GM12878 (cell line): Measurements from ENCODE around the gene AQP2. TPM values are rescaled to one million over a fixed set of nuclear protein-coding genes. Genes with fewer than 3 reads are reported as not detected.

Experiments used
- ATAC-seq: fragments of 200-7000 bp; cut with Tn5 transposase; 3 replicates; pipeline ENCODE4 v1.9.1; 2020; ENCODE audit warnings: mild to moderate bottlenecking, moderate library complexity
- BruUV-seq: library from RNA; stranded (reverse); fragments of 400-500 nt; replicated peaks from 2 replicates; lab custom pipeline; 2021; lab: Mats Ljungman, UMichigan
- CTCF ChIA-PET: fragments of 300-600 bp; sonication (Branson Sonifier 250); formaldehyde crosslinking; extraction: SDS; loops from one replicate; lab custom pipeline; 2021; ENCODE audit warnings: inconsistent platforms; lab: Yijun Ruan, JAX
- POLR2A ChIA-PET: fragments of 350-600 bp; formaldehyde crosslinking; extraction: SDS; loops from one replicate; lab custom pipeline; 2021; ENCODE audit warnings: inconsistent platforms; lab: Charles Lee
- RAD21 ChIA-PET: fragments of 300-600 bp; sonication (Branson Sonifier 250); formaldehyde crosslinking; loops from one replicate; lab custom pipeline; 2023; ENCODE audit warnings: antibody characterized with exemption; ENCODE audit not compliant: unreplicated experiment; lab: Charles Lee
- SMC1A ChIA-PET: fragments of 300-600 bp; sonication (Branson Sonifier 250); formaldehyde crosslinking; loops from one replicate; lab custom pipeline; 2023; ENCODE audit not compliant: unreplicated experiment, uncharacterized antibody; lab: Charles Lee
- DNase-seq: peaks from one replicate; pipeline ENCODE4 v3.0.0-alpha.2; 2011; ENCODE audit warnings: low read depth, low spot score
- FAIRE-seq: peaks from 3 replicates; lab custom pipeline; 2011; peaks lifted over from hg19 to GRCh38; lab: Jason Lieb, UNC
- H2AFZ ChIP-seq: 2 replicates; pipeline ENCODE4 v1.6.0; 2011; ENCODE audit warnings: low read depth, low read length, control low read depth; ENCODE audit not compliant: control insufficient read depth
- H3K27ac ChIP-seq: 2 replicates; pipeline ENCODE4 v1.5.1; 2011; ENCODE audit warnings: control low read depth; ENCODE audit not compliant: control insufficient read depth, insufficient read depth
- H3K27me3 ChIP-seq, 2 experiments: replicated peaks in 1 of 2; 2 replicates each; pipeline versions ENCODE4 v1.6.0 to v1.6.1; 2011; ENCODE audit warnings: low read length in 1 of 2; ENCODE audit not compliant: control insufficient read depth in 2 of 2, insufficient read depth in 2 of 2
- H3K36me3 ChIP-seq, 2 experiments: 2 replicates each; pipeline ENCODE4 v1.5.1; 2011; ENCODE audit warnings: low read length in 1 of 2; ENCODE audit not compliant: control insufficient read depth in 2 of 2, insufficient read depth in 2 of 2
- H3K4me1 ChIP-seq: 2 replicates; pipeline ENCODE4 v1.6.1; 2011; ENCODE audit warnings: mild to moderate bottlenecking, low read length, moderate library complexity, mixed read lengths; ENCODE audit not compliant: control insufficient read depth, insufficient read depth
- H3K4me2 ChIP-seq: 2 replicates; pipeline ENCODE4 v1.6.0; 2011; ENCODE audit warnings: control low read depth; ENCODE audit not compliant: control insufficient read depth, insufficient read depth
- H3K4me3 ChIP-seq: fragments of 200-600 bp; sonication (generic); 2 replicates; pipeline ENCODE4 v1.5.1; 2016
- H3K79me2 ChIP-seq: 2 replicates; pipeline ENCODE4 v1.6.0; 2011; ENCODE audit warnings: low read length; ENCODE audit not compliant: control insufficient read depth, insufficient read depth
- H3K9ac ChIP-seq: 2 replicates; pipeline ENCODE4 v1.8.0; 2011; ENCODE audit warnings: low read length, control low read depth, mixed read lengths; ENCODE audit not compliant: control insufficient read depth, insufficient read depth
- H3K9me3 ChIP-seq: replicated peaks from 3 replicates; pipeline ENCODE4 v1.5.1; 2011; ENCODE audit warnings: mild to moderate bottlenecking, low read length; ENCODE audit not compliant: control insufficient read depth, insufficient read depth
- H4K20me1 ChIP-seq: 2 replicates; pipeline ENCODE4 v1.6.0; 2011; ENCODE audit not compliant: control insufficient read depth, insufficient read depth
- E4F1 ChIP-seq: fragments of 450-650 bp; IDR thresholded peaks from 2 replicates; pipeline ENCODE4 v1.6.1; 2018; ENCODE audit warnings: borderline replicate concordance, mild to moderate bottlenecking; ENCODE audit not compliant: partially characterized antibody
- FOXM1 ChIP-seq: IDR thresholded peaks from 2 replicates; pipeline ENCODE4 v1.6.1; 2012; ENCODE audit warnings: low read depth, mild to moderate bottlenecking, inconsistent platforms, low read length, moderate library complexity
- IRF4 ChIP-seq: IDR thresholded peaks from 2 replicates; pipeline ENCODE4 v1.6.1; 2011; ENCODE audit warnings: low read depth, low read length
- NFYA ChIP-seq: IDR thresholded peaks from 2 replicates; pipeline ENCODE4 v1.6.1; 2011; ENCODE audit warnings: low read depth, mild to moderate bottlenecking, low read length, improper control_type of control experiment, borderline replicate concordance
- NR2C1 ChIP-seq: fragments of 450-650 bp; IDR thresholded peaks from 2 replicates; pipeline ENCODE4 v1.6.1; 2017; ENCODE audit warnings: antibody characterized with exemption, mild to moderate bottlenecking, moderate library complexity
- RELB ChIP-seq: fragments of 450-650 bp; IDR thresholded peaks from 2 replicates; pipeline ENCODE4 v1.6.1; 2017; ENCODE audit warnings: low read depth, mild to moderate bottlenecking, moderate library complexity
- SMC3 ChIP-seq: IDR thresholded peaks from 2 replicates; pipeline ENCODE4 v1.6.1; 2011; ENCODE audit warnings: low read length, improper control_type of control experiment, borderline replicate concordance
- SPI1 ChIP-seq: IDR thresholded peaks from 2 replicates; pipeline ENCODE4 v1.6.1; 2011; ENCODE audit warnings: low read depth, mild to moderate bottlenecking, low read length, moderate library complexity, borderline replicate concordance; ENCODE audit not compliant: insufficient read depth
- WGBS: methylation state at CpG from one replicate; pipeline ENCODE4 v1.1.6; 2016; ENCODE audit warnings: low lambda C conversion rate; ENCODE audit not compliant: insufficient replicate concordance, insufficient coverage; ENCODE audit errors: missing lambda C conversion rate; 5-methylcytosine and 5-hydroxymethylcytosine counted together
- in situ Hi-C: fragments of 300-500 bp; cut with MboI; formaldehyde crosslinking; loops from 9 replicates; pipeline ENCODE4 v1.14.3; 2018; ENCODE audit warnings: mixed read lengths
- intact Hi-C: fragments of 100-400 bp; cut with micrococcal nuclease; formaldehyde crosslinking; loops from one replicate; pipeline ENCODE4 v1.14.2; 2022; ENCODE audit not compliant: unreplicated experiment
- polyA plus RNA-seq, 11 experiments: library from polyadenylated mRNA; depleted of rRNA in 4 of 11; unstranded in 6 of 11; stranded (reverse) in 5 of 11; fragments of >200 nt; fragmentation: Nextera tagmentation in 4 of 11; fragmentation: Illumina TruSeq in 1 of 11; extraction: Ambion mirVana in 4 of 11; extraction: Trizol in 1 of 11; gene quantifications; 1 replicate in 1 of 11; 2 replicates in 10 of 11; pipeline versions ENCODE4 v1.2.1 to v1.2.3, GENCODE V29; 2011 to 2016; ENCODE audit warnings: inconsistent platforms in 2 of 11, missing spikeins in 2 of 11, low read depth in 1 of 11
- total RNA-seq, 4 experiments: library from RNA; depleted of rRNA in 3 of 4; stranded (reverse); fragments of >200 nt in 3 of 4; fragmentation: Illumina TruSeq in 1 of 4; extraction: Trizol in 1 of 4; gene quantifications; 2 replicates each; pipeline versions ENCODE4 v1.2.1 to v1.2.3, GENCODE V29; 2013 to 2021
- TF ChIP-seq, protein P1 (sequence below): fragments of 450-650 bp; IDR thresholded peaks from 2 replicates; pipeline ENCODE4 v1.6.1; 2017; ENCODE audit warnings: borderline replicate concordance

Gene AQP2
- total and polyA plus RNA-seq, 10 of the 15 experiments (the other 5 are each of a cell fraction or from before 2014, with no cell fraction given) = not detected

- TF ChIP-seq SMC3 (no peak), IRF4 (no peak), NR2C1 (no peak), NFYA (no peak), FOXM1 (no peak), E4F1 (no peak), RELB (no peak), SPI1 (no peak)
- TF ChIP-seq, protein P1, sequence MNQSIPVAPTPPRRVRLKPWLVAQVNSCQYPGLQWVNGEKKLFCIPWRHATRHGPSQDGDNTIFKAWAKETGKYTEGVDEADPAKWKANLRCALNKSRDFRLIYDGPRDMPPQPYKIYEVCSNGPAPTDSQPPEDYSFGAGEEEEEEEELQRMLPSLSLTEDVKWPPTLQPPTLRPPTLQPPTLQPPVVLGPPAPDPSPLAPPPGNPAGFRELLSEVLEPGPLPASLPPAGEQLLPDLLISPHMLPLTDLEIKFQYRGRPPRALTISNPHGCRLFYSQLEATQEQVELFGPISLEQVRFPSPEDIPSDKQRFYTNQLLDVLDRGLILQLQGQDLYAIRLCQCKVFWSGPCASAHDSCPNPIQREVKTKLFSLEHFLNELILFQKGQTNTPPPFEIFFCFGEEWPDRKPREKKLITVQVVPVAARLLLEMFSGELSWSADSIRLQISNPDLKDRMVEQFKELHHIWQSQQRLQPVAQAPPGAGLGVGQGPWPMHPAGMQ = no peak
- FAIRE-seq (no peak), DNase-seq (no peak), ATAC-seq (no peak)
- no peak overlapping the region for H3K4me2 ChIP-seq
- ChIA-PET POLR2A (no interaction called here), RAD21 (interaction anchor here (0.5 to 5.1 kb wide), 2 partner anchors 104 to 226 kb away, joined by 3 to 74 read pairs; no protein-coding TSS in a partner anchor), SMC1A (interaction anchor here (4.2 kb wide), 1 partner anchor 91 kb away, joined by 25 read pairs; no protein-coding TSS in a partner anchor), CTCF (interaction anchor here (0.6 to 3.4 kb wide), 5 partner anchors 22 to 92 kb away, joined by 3 to 73 read pairs (median 3); no protein-coding TSS in a partner anchor)
- no peak overlapping the region for H3K27ac ChIP-seq
- H3K9me3 ChIP-seq = no peaks in the 10 kb centered on the region; the same call in 2 of the 3 replicates
- no peak overlapping the region for H3K9ac ChIP-seq
- no TSS peak for BruUV-seq
- H3K4me3 ChIP-seq = no peak overlapping the region
- H3K36me3 ChIP-seq = no peaks in the 10 kb centered on the region
- peaks cover 5 to 26% of the 10 kb centered on the region in 2 experiments for H3K27me3 ChIP-seq
- intact Hi-C loops = no loop called here
- H3K4me1 ChIP-seq = peaks cover 8% of the 10 kb centered on the region
- 42% methylated on average over 17 of the region's 17 CpGs for WGBS
- H2AFZ ChIP-seq = no peak overlapping the region
- no peaks in the 10 kb centered on the region for H3K79me2 ChIP-seq
- in situ Hi-C loops = no loop called here
- no peaks in the 10 kb centered on the region for H4K20me1 ChIP-seq
Measured at GRCh38 chr12:49963976-49964815, 13.7 kb downstream of the AQP2 start.
